AG04450 (cell line): Measurements from ENCODE around the gene GTF2A1L. TPM values are rescaled to one million over a fixed set of nuclear protein-coding genes. Genes with fewer than 3 reads are reported as not detected.
"Not testable (repeated sequence)": the region's sequence is repeated elsewhere in the genome, so short reads cannot be mapped to it uniquely, and the experiment has no call there.

Source experiments
- CTCF ChIA-PET: fragments of 300-600, 350-600 bp; formaldehyde crosslinking; extraction: SDS; loops from one replicate; lab custom pipeline; 2022; ENCODE audit warnings: antibody characterized with exemption, inconsistent platforms; lab: Charles Lee
- POLR2A ChIA-PET: fragments of 350-600 bp; formaldehyde crosslinking; extraction: SDS; loops from one replicate; lab custom pipeline; 2021; ENCODE audit warnings: antibody characterized with exemption, inconsistent platforms; lab: Yijun Ruan, JAX
- DNase-seq: peaks from one replicate; pipeline ENCODE4 v3.0.0-alpha.2; 2011; ENCODE audit warnings: low read depth, low spot score
- H3K27ac ChIP-seq: one replicate; pipeline ENCODE4 v1.5.1; 2012; ENCODE audit warnings: low read depth, low read length, control low read depth
- H3K27me3 ChIP-seq: one replicate; pipeline ENCODE4 v1.6.0; 2012; ENCODE audit warnings: low read length; ENCODE audit not compliant: control insufficient read depth, insufficient read depth
- H3K4me3 ChIP-seq: 2 replicates; pipeline ENCODE4 v1.5.1; 2011; ENCODE audit warnings: mild to moderate bottlenecking, low read depth, low read length, control low read depth
- H3K9me3 ChIP-seq: 2 replicates; pipeline ENCODE4 v1.5.1; 2012; ENCODE audit warnings: low read length; ENCODE audit not compliant: control insufficient read depth, insufficient read depth
- CTCF ChIP-seq: IDR thresholded peaks from 2 replicates; pipeline ENCODE4 v1.5.1; 2011; ENCODE audit warnings: low read depth, low read length, control low read depth, inconsistent platforms
- polyA plus RNA-seq: library from polyadenylated mRNA; depleted of rRNA; stranded (reverse); fragments of >200 nt; gene quantifications from 2 replicates; pipeline ENCODE4 v1.2.3, GENCODE V29; 2011

GTF2A1L gene
- polyA plus RNA-seq, 1 experiment = 0.19 TPM

- ChIA-PET CTCF (no interaction called here), POLR2A (no interaction called here)
- Histone ChIP-seq H3K27ac (no peak overlapping the region), H3K4me3 (no peak overlapping the region), H3K27me3 (no peaks in the 10 kb centered on the region), H3K9me3 (peaks cover 11% of the 10 kb centered on the region; the same call in 1 of the 2 replicates)
- TF ChIP-seq CTCF = no peak
- no peak for DNase-seq
These were observed 1.9 kb downstream of the GTF2A1L start for GRCh38 chr2:48619526-48619925.

- Histone ChIP-seq H3K9me3 (peaks cover 5% of the 10 kb centered on the region; the same call in 1 of the 2 replicates), H3K27me3 (no peaks in the 10 kb centered on the region), H3K27ac (no peak overlapping the region), H3K4me3 (no peak overlapping the region)
- TF ChIP-seq CTCF = no peak
- CTCF ChIA-PET = no interaction called here
- DNase-seq = no peak
- POLR2A ChIA-PET = no interaction called here
These were observed 2.9 kb downstream of the GTF2A1L start for GRCh38 chr2:48620604-48621003.

GRCh38 chr2:48622691-48623090 lies 5.0 kb downstream of the GTF2A1L start:
- H3K27ac ChIP-seq, H3K4me3 ChIP-seq, DNase-seq, H3K9me3 ChIP-seq, H3K27me3 ChIP-seq: not testable (repeated sequence)
- ChIA-PET CTCF (interaction anchor here (0.6 to 0.7 kb wide), 6 partner anchors 31 to 960 kb away, joined by 3 to 4 read pairs (median 3); no protein-coding TSS in a partner anchor), POLR2A (interaction anchor here (0.7 kb wide), 1 partner anchor 308 kb away, joined by 9 read pairs; no protein-coding TSS in a partner anchor)

GRCh38 chr2:48624696-48625095 lies 7.0 kb downstream of the GTF2A1L start:
- H3K4me3 ChIP-seq = no peak overlapping the region
- no peak overlapping the region for H3K27ac ChIP-seq
- no peaks in the 10 kb centered on the region for H3K27me3 ChIP-seq
- no peak for TF ChIP-seq CTCF
- CTCF ChIA-PET = no interaction called here
- POLR2A ChIA-PET = no interaction called here
- H3K9me3 ChIP-seq = peaks cover 4% of the 10 kb centered on the region; the same call in 1 of the 2 replicates
- DNase-seq = no peak

GRCh38 chr2:48626047-48626446 lies 8.4 kb downstream of the GTF2A1L start:
- Histone ChIP-seq H3K27ac (no peak overlapping the region), H3K9me3 (peaks cover 4% of the 10 kb centered on the region; the same call in 1 of the 2 replicates), H3K4me3 (no peak overlapping the region), H3K27me3 (no peaks in the 10 kb centered on the region)
- ChIA-PET CTCF (no interaction called here), POLR2A (no interaction called here)
- DNase-seq = no peak
- no peak for TF ChIP-seq CTCF
